NCI-H446 (cell line): ENCODE results near the gene DENND2D.
"Not testable (repeated sequence)": the region's sequence is repeated elsewhere in the genome, so short reads cannot be mapped to it uniquely, and the experiment has no call there.

Experiments
- DNase-seq, 2 experiments: peaks; one replicate each; lab custom pipeline; 2025; lab: John Stamatoyannopoulos, UW

The DENND2D gene

GRCh38 chr1:111221633-111222291, 21.3 kb upstream of the DENND2D start:
- DNase-seq, result no peak

- no peak for DNase-seq
Measured at GRCh38 chr1:111221276-111221632, 20.8 kb upstream of the DENND2D start.

- no peak for DNase-seq
Measured at GRCh38 chr1:111220302-111220890, 19.9 kb upstream of the DENND2D start.

DNA sequence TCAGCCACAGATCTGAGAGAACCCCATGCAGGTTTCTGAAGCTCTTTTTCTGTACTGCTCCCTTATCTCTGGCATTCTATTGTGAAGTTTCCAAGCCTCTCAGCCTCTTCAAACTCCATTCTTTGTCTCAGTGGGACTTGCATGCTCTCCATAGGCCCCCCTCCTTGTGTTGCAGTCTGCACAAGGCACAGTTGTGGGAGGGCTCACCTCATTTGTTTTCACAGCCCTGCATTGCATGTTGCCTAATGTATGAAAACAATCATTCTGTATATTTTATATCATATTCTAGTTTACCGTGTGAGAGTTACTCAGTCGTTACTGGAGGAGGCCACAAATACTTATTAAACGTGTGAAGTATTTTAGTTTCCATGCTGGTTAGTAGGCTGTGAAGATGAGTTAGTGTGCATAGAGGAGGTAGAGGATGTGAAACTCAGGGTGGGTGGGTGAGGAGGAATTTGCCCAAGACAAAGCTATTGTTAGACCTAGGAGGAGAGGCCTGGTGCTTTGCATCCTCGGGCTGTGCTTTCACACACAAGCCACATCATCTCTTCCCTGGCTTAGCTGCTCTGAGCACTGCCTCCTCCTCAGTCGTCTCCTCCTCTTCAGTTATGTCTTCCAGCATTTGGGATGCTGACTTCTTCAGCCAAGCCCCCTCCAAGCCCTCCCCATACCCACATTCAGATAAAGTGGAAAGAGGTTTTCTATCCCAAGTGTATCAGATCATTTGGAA, 19.3 kb upstream of the DENND2D start:
- no peak for DNase-seq

GRCh38 chr1:111218701-111219556, 18.5 kb upstream of the DENND2D start:
- DNase-seq, result no peak

GRCh38 chr1:111217183-111217910, 16.9 kb upstream of the DENND2D start:
- DNase-seq, result no peak

GRCh38 chr1:111216751-111217150, 16.3 kb upstream of the DENND2D start:
- DNase-seq, result no peak

GRCh38 chr1:111215285-111215684, 14.8 kb upstream of the DENND2D start:
- not testable (repeated sequence) for DNase-seq

- DNase-seq, result no peak
Measured at GRCh38 chr1:111214884-111215283, 14.4 kb upstream of the DENND2D start.

GRCh38 chr1:111214074-111214801, 13.8 kb upstream of the DENND2D start:
- DNase-seq, result no peak

DNA sequence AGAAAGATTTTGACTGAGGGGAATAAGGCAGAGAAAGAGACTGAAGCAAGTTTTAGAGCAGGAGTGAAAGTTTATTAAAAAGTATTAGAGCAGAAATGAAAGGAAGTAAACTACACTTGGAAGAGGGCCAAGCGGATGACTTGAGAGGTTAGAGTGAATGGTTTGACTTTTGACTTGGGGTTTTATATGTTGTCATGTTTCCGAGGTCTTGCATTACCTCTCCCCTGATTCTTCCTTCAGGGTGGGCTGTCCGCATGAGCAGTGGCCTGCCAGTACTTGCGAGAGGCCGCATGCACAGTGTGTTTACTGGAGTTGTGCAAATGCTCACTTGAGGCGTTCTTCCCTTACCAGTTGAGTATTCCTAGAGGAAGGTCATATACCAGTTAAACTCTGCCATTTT, 13.0 kb upstream of the DENND2D start:
- no peak for DNase-seq

DNA sequence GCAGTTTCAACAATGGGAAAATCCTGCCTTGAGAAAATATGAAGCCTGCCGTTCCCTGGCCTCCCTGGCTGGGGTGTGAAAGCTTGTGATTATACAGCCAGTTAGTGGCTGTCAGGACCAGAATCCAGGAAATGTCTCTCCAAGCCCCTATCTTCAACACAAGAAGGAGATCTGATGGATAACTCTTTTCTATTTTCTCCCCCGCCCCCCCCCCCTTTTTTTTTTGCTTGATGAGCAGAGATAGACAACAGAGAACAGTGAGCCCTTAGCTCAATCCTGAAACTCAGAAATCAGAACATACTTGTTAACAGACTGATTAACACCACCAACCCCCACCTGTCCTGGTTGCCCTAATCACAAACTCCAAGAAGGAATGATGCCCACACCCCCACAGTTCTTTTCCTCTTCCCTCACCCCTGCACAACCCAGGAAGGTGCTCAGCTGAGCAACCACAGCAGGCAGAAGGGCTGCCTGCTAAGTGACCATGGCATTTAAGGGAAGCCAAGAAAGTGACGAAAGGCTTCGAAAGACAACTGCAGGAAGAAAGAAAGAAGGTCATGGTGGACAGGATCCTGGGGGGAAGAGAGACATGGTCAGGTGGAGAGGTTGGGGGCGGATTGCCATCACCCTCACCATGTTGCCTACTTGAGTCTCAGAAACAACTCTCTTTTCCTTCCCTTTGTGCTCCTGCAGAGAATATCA, 12.3 kb upstream of the DENND2D start:
- DNase-seq, result no peak

GRCh38 chr1:111211921-111212320, 11.5 kb upstream of the DENND2D start:
- no peak for DNase-seq

DNA sequence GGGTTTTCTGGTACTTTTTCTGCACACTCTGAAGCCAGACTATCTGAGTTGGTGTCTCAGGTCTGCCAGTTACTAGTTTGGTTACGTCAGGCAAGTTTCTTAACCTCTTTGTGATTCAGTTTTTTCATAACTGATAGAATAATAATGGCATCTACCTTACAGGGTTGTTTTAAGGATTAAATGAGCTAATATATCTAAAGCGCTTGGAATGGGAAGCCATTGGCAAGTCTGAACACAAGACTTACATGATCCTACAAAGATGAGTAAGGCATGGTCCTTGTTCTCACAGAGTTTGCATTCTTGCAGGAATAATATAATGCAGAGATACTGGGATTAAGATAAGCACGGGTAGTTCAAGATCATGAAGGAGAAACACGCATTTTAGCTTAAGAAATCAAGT, 9.2 kb upstream of the DENND2D start:
- DNase-seq, result no peak

- DNase-seq, result no peak
Measured at GRCh38 chr1:111208921-111209320, 8.5 kb upstream of the DENND2D start.

DNA sequence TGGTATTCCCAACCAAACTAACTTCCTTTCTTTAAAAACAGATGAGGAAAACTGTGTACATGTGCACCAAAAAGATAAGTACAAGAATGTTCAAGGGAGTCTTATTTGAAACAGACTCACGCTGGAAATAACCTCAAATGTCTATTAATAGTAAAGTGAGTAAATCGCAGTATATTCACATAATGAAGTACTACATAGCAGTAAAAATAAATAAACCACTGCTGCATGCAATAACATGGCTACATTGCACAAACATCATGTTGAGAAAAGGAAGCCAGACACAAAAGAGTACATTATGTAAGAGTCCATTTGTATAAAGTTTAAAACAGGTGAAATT, 5.2 kb upstream of the DENND2D start:
- no peak for DNase-seq

GRCh38 chr1:111204983-111205713, 4.7 kb upstream of the DENND2D start:
- DNase-seq, result no peak

- no peak for DNase-seq
Measured at GRCh38 chr1:111204201-111204982, 3.9 kb upstream of the DENND2D start.

DNA sequence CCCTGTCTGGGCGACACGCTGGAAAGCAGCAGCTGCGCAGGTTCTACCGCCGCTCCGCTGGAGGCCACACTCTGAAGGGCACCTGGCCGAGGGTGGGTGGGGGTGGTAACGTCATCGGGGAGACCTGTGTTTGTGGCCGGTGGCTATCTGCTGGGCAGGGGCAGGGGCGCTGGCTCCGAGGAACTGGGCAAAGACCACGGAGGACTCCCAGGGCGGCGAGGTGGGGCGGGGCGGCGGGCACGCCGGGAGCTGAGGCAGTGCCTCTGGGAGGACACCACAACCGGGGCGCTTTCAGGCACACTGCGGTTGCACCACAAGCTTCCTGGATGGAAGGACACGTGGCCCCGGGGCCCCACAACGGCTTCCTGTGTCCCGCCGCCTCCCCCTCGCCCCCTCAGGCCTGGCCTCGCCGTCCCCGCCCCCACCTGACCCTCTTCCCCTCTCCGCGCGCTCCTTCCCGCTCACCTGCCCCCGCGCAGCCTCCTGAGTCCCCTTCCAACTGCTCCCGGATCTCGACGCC, 3.3 kb upstream of the DENND2D start:
- no peak for DNase-seq
